Dendritic cell treated with granulocyte-macrophage colony-stimulating factor and Interleukin-4, amounts not matched to agents 40 ng/mL and 50 ng/mL, for 4 days (primary cell): ENCODE results near the gene JARID2.
"Not testable (repeated sequence)": the region's sequence is repeated elsewhere in the genome, so short reads cannot be mapped to it uniquely, and the experiment has no call there.

Experiments used
- H3K27ac Mint-ChIP-seq: one replicate; pipeline ENCODE4 v1.8.0; 2022; ENCODE audit warnings: mild to moderate bottlenecking, mixed read lengths
- H3K27me3 Mint-ChIP-seq: one replicate; pipeline ENCODE4 v1.8.0; 2022; ENCODE audit warnings: mild to moderate bottlenecking, mixed read lengths
- H3K36me3 Mint-ChIP-seq: one replicate; pipeline ENCODE4 v1.8.0; 2022; ENCODE audit warnings: low read depth, mixed read lengths
- H3K4me1 Mint-ChIP-seq: one replicate; pipeline ENCODE4 v1.8.0; 2022; ENCODE audit warnings: low read depth, mixed read lengths
- H3K4me3 Mint-ChIP-seq: one replicate; pipeline ENCODE4 v1.8.0; 2022; ENCODE audit warnings: mild to moderate bottlenecking, moderate library complexity, mixed read lengths
- H3K9me3 Mint-ChIP-seq: one replicate; pipeline ENCODE4 v1.8.0; 2022; ENCODE audit warnings: mixed read lengths
- intact Hi-C: fragments of 100-400 bp; cut with micrococcal nuclease; formaldehyde crosslinking; loops from one replicate; pipeline ENCODE4 v1.15.0; 2022

JARID2 gene

DNA sequence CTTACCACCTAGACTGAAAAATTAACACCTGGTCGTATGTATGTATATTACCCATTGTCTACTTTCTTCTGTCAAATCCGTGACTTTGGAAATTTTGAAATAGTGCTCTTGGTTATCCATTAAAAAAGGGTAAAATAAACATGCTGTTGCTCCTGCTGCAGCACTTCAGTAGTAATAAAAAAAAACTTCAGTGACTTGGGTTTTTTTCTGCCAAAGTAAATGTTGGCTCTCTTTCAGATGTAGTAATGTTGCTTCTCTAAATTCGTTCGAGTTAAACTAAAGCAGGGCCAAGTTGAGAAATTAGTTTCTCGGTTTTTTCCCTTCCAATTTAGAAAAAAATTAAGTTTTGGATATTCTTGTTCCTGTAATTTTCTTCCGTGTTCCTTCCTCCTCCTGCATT, 34.2 kb downstream of the JARID2 start:
- intact Hi-C loops = no loop called here
- peak overlapping the region; percentile 11 for H3K27ac Mint-ChIP-seq
- H3K27me3 Mint-ChIP-seq = no peaks in the 10 kb centered on the region
- H3K4me1 Mint-ChIP-seq = peaks cover 81% of the 10 kb centered on the region
- H3K9me3 Mint-ChIP-seq = no peaks in the 10 kb centered on the region
- H3K4me3 Mint-ChIP-seq = no peak overlapping the region
- peaks cover 16% of the 10 kb centered on the region for H3K36me3 Mint-ChIP-seq

DNA sequence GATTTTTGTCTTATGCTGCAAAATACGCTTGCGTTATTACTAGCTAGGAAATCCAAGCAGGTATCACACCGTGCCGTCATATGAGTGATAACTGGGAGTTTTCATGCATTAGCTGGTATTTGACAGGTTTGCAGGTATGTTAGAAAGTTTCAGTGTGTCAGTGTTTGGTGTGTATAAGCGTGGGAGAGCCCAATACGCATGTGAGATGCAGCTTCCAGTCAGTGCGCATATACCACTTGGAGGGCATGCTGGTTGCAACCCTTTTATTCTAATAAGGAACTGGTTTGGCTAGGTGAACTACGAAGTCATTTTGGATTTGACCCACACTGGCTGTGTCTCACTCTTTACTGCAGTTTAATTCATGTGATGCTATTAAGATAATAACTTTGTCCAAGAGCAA, 35.1 kb downstream of the JARID2 start:
- Mint-ChIP-seq H3K4me1 (peaks cover 81% of the 10 kb centered on the region), H3K27ac (no peak overlapping the region), H3K4me3 (no peak overlapping the region), H3K36me3 (peaks cover 16% of the 10 kb centered on the region), H3K9me3 (no peaks in the 10 kb centered on the region), H3K27me3 (no peaks in the 10 kb centered on the region)
- intact Hi-C loops = no loop called here

- Mint-ChIP-seq H3K27me3 (no peaks in the 10 kb centered on the region), H3K4me3 (no peak overlapping the region), H3K27ac (no peak overlapping the region), H3K9me3 (no peaks in the 10 kb centered on the region), H3K4me1 (peaks cover 75% of the 10 kb centered on the region), H3K36me3 (peaks cover 16% of the 10 kb centered on the region)
- intact Hi-C loops = no loop called here
Measured at GRCh38 chr6:15282334-15282733, 36.5 kb downstream of the JARID2 start.

DNA sequence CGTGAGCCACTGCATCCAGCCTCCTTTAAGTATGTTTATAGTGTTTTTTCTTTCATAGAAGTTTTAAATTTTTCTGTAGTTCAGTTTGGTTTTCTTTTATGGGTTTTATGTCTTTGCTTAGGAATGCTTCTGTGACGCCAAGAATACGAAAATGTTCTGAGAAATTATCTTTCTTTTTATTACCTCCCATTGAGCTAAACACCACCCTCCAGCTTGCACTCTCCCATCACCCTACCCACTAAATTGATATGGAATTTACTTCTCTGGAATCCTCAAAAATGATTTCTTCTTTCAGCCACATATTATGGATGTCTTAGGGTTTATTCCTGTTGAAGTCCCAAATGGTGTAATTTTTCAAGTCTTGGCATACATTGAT, 38.1 kb downstream of the JARID2 start:
- Mint-ChIP-seq H3K27ac (no peak overlapping the region), H3K36me3 (peaks cover 10% of the 10 kb centered on the region), H3K27me3 (no peaks in the 10 kb centered on the region), H3K4me1 (peaks cover 72% of the 10 kb centered on the region), H3K9me3 (no peaks in the 10 kb centered on the region), H3K4me3 (no peak overlapping the region)
- intact Hi-C loops = no loop called here

DNA sequence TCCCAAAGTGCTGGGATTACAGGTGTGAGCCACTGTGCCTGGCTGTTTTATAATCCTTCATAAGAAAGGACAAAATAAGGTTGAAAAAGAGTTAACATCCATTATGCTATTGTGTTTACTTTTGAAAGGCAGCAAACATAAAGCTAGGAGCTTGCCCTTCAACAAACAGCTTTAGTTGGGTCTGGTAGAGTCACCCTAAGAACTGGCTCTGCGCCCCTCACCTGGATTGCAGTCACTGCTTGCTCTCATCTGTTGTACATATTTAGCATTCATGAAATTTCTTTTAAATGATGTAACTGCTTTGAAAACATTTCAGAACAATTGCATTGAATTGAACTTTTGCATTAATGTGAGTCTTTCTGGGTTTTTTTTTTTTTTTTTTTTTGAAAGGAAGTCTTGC, 38.9 kb downstream of the JARID2 start:
- no peak overlapping the region for H3K4me3 Mint-ChIP-seq
- peaks cover 13% of the 10 kb centered on the region for H3K36me3 Mint-ChIP-seq
- intact Hi-C loops = no loop called here
- no peak overlapping the region for H3K27ac Mint-ChIP-seq
- no peaks in the 10 kb centered on the region for H3K9me3 Mint-ChIP-seq
- H3K27me3 Mint-ChIP-seq = no peaks in the 10 kb centered on the region
- H3K4me1 Mint-ChIP-seq = peaks cover 67% of the 10 kb centered on the region

GRCh38 chr6:15285682-15286294, 39.9 kb downstream of the JARID2 start:
- H3K27ac Mint-ChIP-seq = no peak overlapping the region
- intact Hi-C loops = no loop called here
- H3K4me1 Mint-ChIP-seq = peaks cover 57% of the 10 kb centered on the region
- H3K36me3 Mint-ChIP-seq = peaks cover 11% of the 10 kb centered on the region
- H3K4me3 Mint-ChIP-seq = no peak overlapping the region
- no peaks in the 10 kb centered on the region for H3K27me3 Mint-ChIP-seq
- H3K9me3 Mint-ChIP-seq = no peaks in the 10 kb centered on the region

DNA sequence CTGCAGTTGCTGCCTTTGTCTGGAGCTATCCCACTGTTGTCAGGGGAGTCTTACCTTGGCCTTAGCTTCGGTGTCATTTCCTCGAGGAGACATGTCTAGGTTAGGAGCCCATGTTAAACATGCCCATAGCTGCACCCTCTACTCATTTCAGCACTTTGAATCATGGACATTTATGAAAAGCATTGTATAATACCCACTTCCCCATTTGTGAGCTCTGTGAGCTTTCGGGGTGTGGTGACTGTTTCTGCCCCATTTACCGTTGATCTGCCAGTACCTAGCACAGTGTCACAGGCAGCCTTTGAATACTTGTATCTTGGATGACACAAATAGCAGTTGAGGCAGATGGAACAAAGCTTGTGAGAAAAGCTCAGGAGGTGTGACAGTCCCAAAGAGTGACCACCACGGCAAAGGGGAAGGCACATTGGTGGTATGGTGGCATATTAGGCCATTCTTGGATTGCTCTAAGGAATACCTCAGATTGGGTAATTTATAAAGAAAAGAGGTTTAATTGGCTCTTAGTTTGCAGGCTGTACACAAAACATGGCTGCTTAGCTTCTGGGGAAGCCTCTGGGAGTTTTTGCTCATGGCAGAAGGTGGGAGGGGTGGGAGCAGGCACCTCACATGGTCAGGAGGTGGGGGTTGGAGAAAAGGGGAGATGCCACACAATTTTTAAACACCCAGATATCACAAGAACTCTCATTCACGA, 42.0 kb downstream of the JARID2 start:
- Mint-ChIP-seq H3K36me3 (peaks cover 17% of the 10 kb centered on the region), H3K4me1 (peaks cover 47% of the 10 kb centered on the region), H3K27ac (peak overlapping the region; percentile 74), H3K9me3 (no peaks in the 10 kb centered on the region), H3K4me3 (peak overlapping the region; percentile 57), H3K27me3 (no peaks in the 10 kb centered on the region)
- intact Hi-C loops = no loop called here

- Mint-ChIP-seq H3K4me1 (peaks cover 54% of the 10 kb centered on the region), H3K27me3 (no peaks in the 10 kb centered on the region), H3K9me3 (no peaks in the 10 kb centered on the region), H3K4me3 (no peak overlapping the region), H3K36me3 (peaks cover 22% of the 10 kb centered on the region), H3K27ac (peak overlapping the region; percentile 51)
- intact Hi-C loops = no loop called here
Measured at GRCh38 chr6:15288856-15289255, 43.0 kb downstream of the JARID2 start.

GRCh38 chr6:15289456-15289855, 43.6 kb downstream of the JARID2 start:
- H3K9me3 Mint-ChIP-seq, intact Hi-C loops, H3K27ac Mint-ChIP-seq, H3K4me3 Mint-ChIP-seq, H3K27me3 Mint-ChIP-seq: not testable (repeated sequence)
- H3K4me1 Mint-ChIP-seq = peaks cover 55% of the 10 kb centered on the region
- H3K36me3 Mint-ChIP-seq = peaks cover 22% of the 10 kb centered on the region

DNA sequence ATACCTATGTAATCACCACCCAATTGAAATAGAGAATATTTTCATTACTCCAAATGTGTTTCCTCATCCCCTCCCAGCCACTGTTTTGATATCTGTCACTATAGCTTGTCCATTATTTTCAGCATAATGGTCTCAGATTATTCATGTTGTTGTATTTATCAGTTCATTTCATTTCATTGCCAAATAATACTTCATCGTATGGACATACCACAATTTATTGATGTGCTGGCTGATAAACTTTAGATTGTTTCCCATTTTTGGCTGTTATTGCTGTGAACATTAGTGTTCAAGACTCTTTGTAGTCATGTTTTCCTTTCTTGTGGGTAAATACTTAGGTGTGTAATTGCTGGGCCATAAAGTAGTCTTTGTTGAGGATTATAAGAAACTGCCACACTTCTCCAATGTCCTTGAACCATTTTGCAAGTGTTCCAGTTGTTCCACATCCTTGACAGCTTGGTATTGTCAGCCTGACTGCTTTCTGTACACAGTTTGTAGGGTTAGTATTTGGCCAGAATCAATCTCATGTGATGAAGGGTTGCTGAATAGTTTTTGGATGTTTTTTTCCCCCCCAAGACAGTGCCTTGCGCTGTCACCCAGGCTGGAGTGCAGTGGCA, 44.3 kb downstream of the JARID2 start:
- Mint-ChIP-seq H3K27me3 (no peaks in the 10 kb centered on the region), H3K4me1 (peaks cover 54% of the 10 kb centered on the region), H3K4me3 (no peak overlapping the region), H3K36me3 (peaks cover 22% of the 10 kb centered on the region), H3K27ac (no peak overlapping the region), H3K9me3 (no peaks in the 10 kb centered on the region)
- intact Hi-C loops = no loop called here

GRCh38 chr6:15290962-15291704, 45.3 kb downstream of the JARID2 start:
- Mint-ChIP-seq H3K4me3 (no peak overlapping the region), H3K4me1 (peaks cover 52% of the 10 kb centered on the region), H3K36me3 (peaks cover 22% of the 10 kb centered on the region), H3K9me3 (no peaks in the 10 kb centered on the region), H3K27ac (no peak overlapping the region), H3K27me3 (no peaks in the 10 kb centered on the region)
- intact Hi-C loops = no loop called here

- Mint-ChIP-seq H3K36me3 (peaks cover 22% of the 10 kb centered on the region), H3K27ac (peak overlapping the region; percentile 15), H3K27me3 (no peaks in the 10 kb centered on the region), H3K9me3 (no peaks in the 10 kb centered on the region), H3K4me3 (no peak overlapping the region), H3K4me1 (peaks cover 59% of the 10 kb centered on the region)
- intact Hi-C loops = no loop called here
Measured at GRCh38 chr6:15292721-15293302, 46.9 kb downstream of the JARID2 start.

- peaks cover 20% of the 10 kb centered on the region for H3K36me3 Mint-ChIP-seq
- H3K27me3 Mint-ChIP-seq = no peaks in the 10 kb centered on the region
- peaks cover 61% of the 10 kb centered on the region for H3K4me1 Mint-ChIP-seq
- H3K27ac Mint-ChIP-seq = no peak overlapping the region
- no peaks in the 10 kb centered on the region for H3K9me3 Mint-ChIP-seq
- H3K4me3 Mint-ChIP-seq = no peak overlapping the region
- intact Hi-C loops = no loop called here
Measured at GRCh38 chr6:15293674-15294073, 47.8 kb downstream of the JARID2 start.

DNA sequence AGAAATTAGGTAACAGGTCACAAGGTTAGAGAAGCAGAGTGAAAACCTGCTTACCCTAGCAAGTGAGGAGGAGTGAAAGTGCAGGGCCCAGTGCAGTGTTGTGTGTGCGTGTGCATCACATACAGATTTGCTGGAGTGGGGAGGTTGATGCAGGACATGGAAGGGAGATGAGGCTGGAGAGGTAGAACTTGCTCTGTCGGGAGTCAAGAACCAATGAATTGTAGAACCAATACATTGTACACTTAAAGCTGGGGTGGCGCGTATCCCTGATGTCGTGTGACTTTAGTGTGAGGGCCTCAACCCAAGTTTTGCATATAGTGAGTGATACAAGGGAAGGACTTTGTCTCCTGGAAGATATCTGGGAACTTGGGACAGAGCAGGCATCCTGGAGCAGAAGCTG, 48.6 kb downstream of the JARID2 start:
- intact Hi-C loops = no loop called here
- Mint-ChIP-seq H3K27me3 (no peaks in the 10 kb centered on the region), H3K36me3 (peaks cover 14% of the 10 kb centered on the region), H3K4me3 (no peak overlapping the region), H3K9me3 (no peaks in the 10 kb centered on the region), H3K27ac (no peak overlapping the region), H3K4me1 (peaks cover 63% of the 10 kb centered on the region)
